ENCODE data around the gene RPL32.

The RPL32 gene

DNA sequence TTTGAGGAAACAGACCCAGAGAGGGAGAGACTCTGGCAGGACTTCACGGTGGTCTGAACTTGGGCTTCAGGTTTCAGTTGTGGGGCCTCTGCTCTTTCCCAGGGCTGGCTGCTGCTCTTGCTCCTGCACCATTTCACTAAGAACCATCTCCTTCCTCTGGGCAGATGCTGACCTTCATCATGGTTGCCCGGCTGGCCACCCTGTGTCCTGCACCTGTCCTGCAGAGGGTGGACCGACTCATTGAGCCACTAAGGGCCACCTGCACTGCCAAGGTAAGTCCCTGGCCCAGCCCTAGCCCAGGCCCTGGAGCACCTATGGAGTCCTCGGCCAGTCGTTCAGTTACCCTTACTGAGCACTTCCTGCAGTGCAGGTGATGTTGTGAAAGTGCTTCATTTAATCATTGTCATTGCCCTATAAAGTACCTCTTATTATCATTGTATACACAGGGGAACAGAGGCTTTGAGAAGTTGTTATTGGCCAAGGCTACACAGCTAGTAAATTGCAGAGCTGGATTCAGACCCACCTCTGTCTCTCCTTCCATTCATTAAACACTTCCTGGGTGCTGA, 10.0 kb downstream of the RPL32 start:
- DNase-seq: no peak
- Histone ChIP-seq H3K36me3 (replicated peaks) (peaks cover 50% of the 10 kb centered on the region), H3K4me3 (ENCODE audit: low read depth, low read length) (no peak overlapping the region), H3K27me3 (replicated peaks) (no peaks in the 10 kb centered on the region), H3K27ac (no peak overlapping the region)
- no peak for TF ChIP-seq CTCF (IDR thresholded peaks at IDR 0.05; ENCODE audit: low read depth, low read length, missing control alignments)
- in situ Hi-C loops (cut with HindIII; ENCODE audit: low pct_ligation_motif_present, low sequenced_read_pairs): no loop called here

DNA sequence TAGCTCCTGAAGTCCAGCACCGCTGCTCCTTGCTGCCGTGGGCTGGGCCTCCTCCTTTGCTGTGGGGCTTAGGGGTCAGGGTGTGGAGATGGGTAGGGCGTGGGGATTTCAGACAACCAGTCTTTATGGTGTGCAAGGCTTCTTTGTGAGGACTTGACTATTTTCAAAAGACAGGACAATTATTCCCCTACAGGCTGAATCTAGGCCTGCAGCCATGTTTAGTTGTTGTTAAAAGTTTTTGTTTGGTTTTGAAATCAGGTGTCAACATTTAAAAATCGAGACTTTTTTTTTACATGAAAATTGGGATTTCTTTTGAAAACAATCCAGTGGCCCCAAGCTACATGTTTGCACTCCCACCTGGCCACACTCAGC, 10.6 kb downstream of the RPL32 start:
- peaks cover 44% of the 10 kb centered on the region for H3K36me3 ChIP-seq (replicated peaks)
- H3K27me3 ChIP-seq (replicated peaks): no peaks in the 10 kb centered on the region
- in situ Hi-C loops (cut with HindIII; ENCODE audit: low pct_ligation_motif_present, low sequenced_read_pairs): no loop called here
- no peak overlapping the region for H3K27ac ChIP-seq
- DNase-seq: no peak
- TF ChIP-seq CTCF (IDR thresholded peaks at IDR 0.05; ENCODE audit: low read depth, low read length, missing control alignments): peak; percentile 39
- no peak overlapping the region for H3K4me3 ChIP-seq (ENCODE audit: low read depth, low read length)

DNA sequence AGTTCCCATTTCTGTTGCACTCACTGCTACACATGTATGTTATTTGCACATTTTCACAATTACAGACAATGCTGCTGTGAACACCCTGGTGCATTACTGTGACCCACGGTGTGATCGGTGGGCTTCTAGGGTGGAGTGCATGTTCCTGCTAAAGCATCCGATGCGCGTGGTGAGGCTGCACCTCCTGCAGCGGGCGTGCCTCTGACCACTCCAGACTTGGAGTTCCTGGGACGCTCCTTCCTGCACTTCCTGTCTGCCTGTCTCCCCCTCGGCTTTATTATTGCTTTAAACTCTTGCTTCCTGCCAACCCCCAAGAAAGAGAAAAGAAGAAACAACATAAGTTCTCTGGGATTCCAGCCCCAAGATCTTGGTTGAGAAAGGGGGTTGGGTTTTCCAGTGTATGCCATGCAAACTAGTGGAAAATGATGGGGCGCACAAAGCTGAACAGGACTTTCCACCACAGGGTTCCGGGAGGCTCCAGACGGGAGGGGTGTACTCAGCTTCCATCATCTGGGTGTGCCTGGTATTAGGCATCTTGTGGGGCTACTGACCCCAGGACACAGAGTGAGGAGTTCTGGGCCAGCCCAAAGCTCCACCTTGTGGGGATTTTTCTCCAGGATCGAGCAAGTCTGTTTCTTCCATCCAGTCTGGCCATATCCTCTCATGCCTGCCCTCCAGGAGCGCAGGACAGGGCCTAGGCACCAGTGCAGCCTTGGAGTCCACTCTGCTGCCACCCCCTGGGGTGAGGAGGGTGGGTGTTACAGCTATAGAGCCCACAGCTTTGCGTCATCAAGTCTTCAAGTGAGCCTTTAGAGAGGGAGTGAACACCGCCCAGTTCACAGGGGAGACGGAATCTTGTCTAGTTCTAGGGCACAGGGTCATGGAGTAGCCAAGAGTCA, 11.2 kb downstream of the RPL32 start:
- TF ChIP-seq CTCF (IDR thresholded peaks at IDR 0.05; ENCODE audit: low read depth, low read length, missing control alignments): peak; percentile 41
- no peaks in the 10 kb centered on the region for H3K27me3 ChIP-seq (replicated peaks)
- H3K4me3 ChIP-seq (ENCODE audit: low read depth, low read length): no peak overlapping the region
- H3K27ac ChIP-seq: no peak overlapping the region
- DNase-seq: no peak
- peaks cover 37% of the 10 kb centered on the region for H3K36me3 ChIP-seq (replicated peaks)
- in situ Hi-C loops (cut with HindIII; ENCODE audit: low pct_ligation_motif_present, low sequenced_read_pairs): no loop called here

GRCh38 chr3:12829404-12829803, 12.0 kb downstream of the RPL32 start:
- H3K4me3 ChIP-seq (ENCODE audit: low read depth, low read length): no peak overlapping the region
- in situ Hi-C loops (cut with HindIII; ENCODE audit: low pct_ligation_motif_present, low sequenced_read_pairs): no loop called here
- no peaks in the 10 kb centered on the region for H3K27me3 ChIP-seq (replicated peaks)
- H3K27ac ChIP-seq: no peak overlapping the region
- peaks cover 30% of the 10 kb centered on the region for H3K36me3 ChIP-seq (replicated peaks)
- no peak for DNase-seq
- no peak for TF ChIP-seq CTCF (IDR thresholded peaks at IDR 0.05; ENCODE audit: low read depth, low read length, missing control alignments)

DNA sequence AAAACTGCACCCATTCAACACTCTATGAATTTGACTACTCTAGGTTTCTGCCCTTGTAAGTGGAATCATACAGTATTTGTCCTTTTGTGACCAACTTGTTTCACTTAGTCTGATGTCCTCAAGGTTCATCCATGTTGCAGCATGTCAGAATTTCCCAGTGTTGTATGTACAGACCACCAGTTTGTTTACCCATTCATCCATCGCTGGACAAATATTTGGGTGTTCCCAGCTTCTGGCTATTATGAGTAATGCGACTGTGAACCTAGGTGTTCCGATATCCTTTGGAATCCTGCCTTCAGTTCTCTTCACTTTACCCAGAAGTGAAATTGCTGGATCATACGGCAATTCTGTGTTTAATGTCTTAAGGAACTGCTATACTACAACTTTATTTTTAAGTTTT, 12.6 kb downstream of the RPL32 start:
- H3K36me3 ChIP-seq (replicated peaks): peaks cover 24% of the 10 kb centered on the region
- no peaks in the 10 kb centered on the region for H3K27me3 ChIP-seq (replicated peaks)
- DNase-seq: no peak
- no peak for TF ChIP-seq CTCF (IDR thresholded peaks at IDR 0.05; ENCODE audit: low read depth, low read length, missing control alignments)
- in situ Hi-C loops (cut with HindIII; ENCODE audit: low pct_ligation_motif_present, low sequenced_read_pairs): no loop called here
- H3K27ac ChIP-seq: no peak overlapping the region
- H3K4me3 ChIP-seq (ENCODE audit: low read depth, low read length): no peak overlapping the region
